Cardiac fibroblast (primary cell): ENCODE measurements around the gene MIER3.

Experiments used
- DNase-seq, 2 donors: peaks; one replicate each; pipeline versions ENCODE4 v3.0.0 to v3.0.0-alpha.2; 2010; ENCODE audit warnings: low read depth in 2 of 2
- H3K4me3 ChIP-seq, 2 donors: replicated peaks in 1 of 2; 1 replicate in 1 of 2; 2 replicates in 1 of 2; pipeline ENCODE4 v1.5.1; 2011; ENCODE audit warnings: low read depth in 2 of 2, low read length in 2 of 2, mild to moderate bottlenecking in 2 of 2, moderate library complexity in 1 of 2
- CTCF ChIP-seq: IDR thresholded peaks from one replicate; pipeline ENCODE4 v1.5.1; 2011; ENCODE audit warnings: low read depth, mild to moderate bottlenecking, low read length, inconsistent platforms

MIER3 gene

GRCh38 chr5:56873056-56873455 is 78.9 kb downstream of the MIER3 start:
- no peak for TF ChIP-seq CTCF
- no peak for DNase-seq

GRCh38 chr5:56871777-56872176 is 80.1 kb downstream of the MIER3 start:
- TF ChIP-seq CTCF: no peak
- no peak for DNase-seq
- no peak overlapping the region for H3K4me3 ChIP-seq

More at GRCh38 chr5:56873056-56873455, 78.9 kb downstream of the MIER3 start:
- H3K4me3 ChIP-seq: no peak overlapping the region
